ENCODE measurements around the gene OTOG.

OTOG gene

GRCh38 chr11:17528181-17528691 lies 18.8 kb upstream of the OTOG start:
- peak; percentile 79 for TF ChIP-seq CTCF (IDR thresholded peaks at IDR 0.05; ENCODE audit: low read depth, low read length, missing control alignments)
- in situ Hi-C loops (cut with HindIII; ENCODE audit: low sequenced_read_pairs): no loop called here
- no peak overlapping the region for H3K4me3 ChIP-seq (ENCODE audit: low read depth, low read length)
- no peak for DNase-seq (ENCODE audit: low read depth)

- no peak overlapping the region for H3K4me3 ChIP-seq (ENCODE audit: low read depth, low read length)
- DNase-seq (ENCODE audit: low read depth): no peak
- no peak for TF ChIP-seq CTCF (IDR thresholded peaks at IDR 0.05; ENCODE audit: low read depth, low read length, missing control alignments)
- in situ Hi-C loops (cut with HindIII; ENCODE audit: low sequenced_read_pairs): no loop called here
Measured at GRCh38 chr11:17528906-17529843, 17.9 kb upstream of the OTOG start.

GRCh38 chr11:17529844-17530185 lies 17.2 kb upstream of the OTOG start:
- in situ Hi-C loops (cut with HindIII; ENCODE audit: low sequenced_read_pairs): no loop called here
- DNase-seq (ENCODE audit: low read depth): no peak
- no peak overlapping the region for H3K4me3 ChIP-seq (ENCODE audit: low read depth, low read length)
- TF ChIP-seq CTCF (IDR thresholded peaks at IDR 0.05; ENCODE audit: low read depth, low read length, missing control alignments): no peak

- in situ Hi-C loops (cut with HindIII; ENCODE audit: low sequenced_read_pairs): no loop called here
- no peak overlapping the region for H3K4me3 ChIP-seq (ENCODE audit: low read depth, low read length)
- TF ChIP-seq CTCF (IDR thresholded peaks at IDR 0.05; ENCODE audit: low read depth, low read length, missing control alignments): no peak
- no peak for DNase-seq (ENCODE audit: low read depth)
Measured at GRCh38 chr11:17531071-17531600, 15.9 kb upstream of the OTOG start.

GRCh38 chr11:17531636-17532113 lies 15.4 kb upstream of the OTOG start:
- in situ Hi-C loops (cut with HindIII; ENCODE audit: low sequenced_read_pairs): no loop called here
- no peak for DNase-seq (ENCODE audit: low read depth)
- H3K4me3 ChIP-seq (ENCODE audit: low read depth, low read length): no peak overlapping the region
- TF ChIP-seq CTCF (IDR thresholded peaks at IDR 0.05; ENCODE audit: low read depth, low read length, missing control alignments): no peak

GRCh38 chr11:17532784-17533183 lies 14.3 kb upstream of the OTOG start:
- in situ Hi-C loops (cut with HindIII; ENCODE audit: low sequenced_read_pairs): no loop called here

More at GRCh38 chr11:17532784-17533183, 14.3 kb upstream of the OTOG start:
- H3K4me3 ChIP-seq (ENCODE audit: low read depth, low read length): no peak overlapping the region
- no peak for DNase-seq (ENCODE audit: low read depth)
- TF ChIP-seq CTCF (IDR thresholded peaks at IDR 0.05; ENCODE audit: low read depth, low read length, missing control alignments): no peak
